ENCODE measurements around the gene GALNT1. TPM values are rescaled to one million over a fixed set of nuclear protein-coding genes. Genes with fewer than 3 reads are reported as not detected.

GALNT1 gene
- total RNA-seq, 1 experiment from 2014 or later: 63.0 TPM

Other genes starting within 250 kb of the GALNT1 start
- 34.7 and 41.0 TPM in 2 replicates for gene ZNF24, start 237.3 kb upstream of the GALNT1 start, total RNA-seq (2014; rRNA removed; shearing (Covaris generic))
- 1.7 TPM in 2 replicates for gene ZNF396, start 204.4 kb upstream of the GALNT1 start, total RNA-seq (2014; rRNA removed; shearing (Covaris generic))
- gene INO80C, start 83.8 kb upstream of the GALNT1 start, total RNA-seq (2014; rRNA removed; shearing (Covaris generic)): 3.4 and 6.5 TPM in 2 replicates